NCI-H1417 treated with DMSO at 0.1 percent for 48 hours (cell line): Measurements from ENCODE around the gene EIF3I.

Experiments used
- DNase-seq: peaks from one replicate; lab custom pipeline; 2025; lab: John Stamatoyannopoulos, UW

Gene EIF3I

DNA sequence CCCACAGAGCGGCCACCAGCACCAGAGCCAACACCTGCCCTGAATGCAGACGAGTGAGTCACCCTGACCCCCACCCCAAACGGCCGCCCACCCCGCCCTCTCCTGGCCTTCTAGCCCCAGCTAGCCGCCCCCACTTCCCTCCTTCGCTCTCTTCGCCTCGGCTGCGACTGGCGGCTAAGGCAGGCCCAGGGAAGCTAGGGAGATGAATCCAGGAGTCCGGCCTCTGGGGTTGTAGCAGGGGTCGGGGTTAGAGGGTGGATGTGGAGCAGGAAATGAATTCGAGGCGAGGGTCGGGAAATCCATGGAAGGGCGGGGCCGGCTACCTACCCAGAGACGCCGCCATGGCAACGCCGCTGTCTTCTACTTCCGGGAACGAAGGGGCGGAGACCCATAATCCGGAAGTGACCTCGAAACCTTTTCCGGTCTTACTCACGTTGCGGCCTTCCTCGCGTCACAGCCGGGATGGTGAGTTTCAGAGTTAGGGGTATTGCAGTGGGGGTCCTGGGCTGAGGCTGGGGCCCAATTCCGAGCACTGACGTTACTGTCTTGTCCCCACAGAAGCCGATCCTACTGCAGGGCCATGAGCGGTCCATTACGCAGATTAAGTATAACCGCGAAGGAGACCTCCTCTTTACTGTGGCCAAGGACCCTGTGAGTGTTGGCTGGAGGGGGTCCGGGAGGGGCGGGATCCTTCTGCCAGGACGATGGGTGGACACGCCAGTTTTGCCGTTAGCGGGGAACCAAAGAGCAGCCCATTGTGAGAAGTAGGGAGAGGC is at the start of gene EIF3I, which contains the start of gene TMEM234:
Gene EIF3I (plus strand): TSS at position 428 of the 776 bp plus-strand sequence. CDS start 35 bp downstream, at position 463.
Gene TMEM234 (minus strand): TSS at position 374 of the 776 bp plus-strand sequence. CDS start 31 bp downstream, at position 343.
- DNase-seq, result peak; percentile 60

DNA sequence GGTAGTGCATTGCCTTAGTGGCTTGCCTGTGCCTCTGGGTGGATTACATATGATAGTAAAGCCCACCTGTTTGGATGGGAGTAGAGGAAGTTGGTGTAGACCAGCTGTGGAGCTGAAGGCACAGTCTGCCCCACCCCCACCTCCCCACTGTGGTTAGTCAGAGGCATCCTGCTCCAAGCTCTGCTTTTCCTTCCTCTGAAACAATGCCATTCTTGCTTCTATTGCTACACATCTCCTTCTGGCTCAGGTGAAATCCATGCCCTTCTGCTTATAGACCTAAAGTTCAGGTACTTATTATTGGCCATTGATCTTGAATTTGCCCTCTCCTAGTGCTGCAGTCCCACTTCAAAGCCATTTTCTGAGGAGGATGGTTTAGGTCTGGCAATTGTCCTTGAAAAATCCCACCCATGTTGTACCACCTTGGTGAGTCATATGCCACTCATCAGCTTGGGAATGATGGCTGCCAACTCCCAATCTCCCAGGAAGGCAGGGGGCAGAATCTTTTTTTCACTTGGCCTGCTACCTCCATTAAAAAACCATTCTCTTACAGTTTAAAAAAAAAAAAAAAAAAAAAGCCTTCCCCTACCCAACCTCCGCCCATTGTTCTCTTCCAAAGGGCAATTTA is 49.5 kb upstream of the EIF3I start:
- no peak for DNase-seq

DNA sequence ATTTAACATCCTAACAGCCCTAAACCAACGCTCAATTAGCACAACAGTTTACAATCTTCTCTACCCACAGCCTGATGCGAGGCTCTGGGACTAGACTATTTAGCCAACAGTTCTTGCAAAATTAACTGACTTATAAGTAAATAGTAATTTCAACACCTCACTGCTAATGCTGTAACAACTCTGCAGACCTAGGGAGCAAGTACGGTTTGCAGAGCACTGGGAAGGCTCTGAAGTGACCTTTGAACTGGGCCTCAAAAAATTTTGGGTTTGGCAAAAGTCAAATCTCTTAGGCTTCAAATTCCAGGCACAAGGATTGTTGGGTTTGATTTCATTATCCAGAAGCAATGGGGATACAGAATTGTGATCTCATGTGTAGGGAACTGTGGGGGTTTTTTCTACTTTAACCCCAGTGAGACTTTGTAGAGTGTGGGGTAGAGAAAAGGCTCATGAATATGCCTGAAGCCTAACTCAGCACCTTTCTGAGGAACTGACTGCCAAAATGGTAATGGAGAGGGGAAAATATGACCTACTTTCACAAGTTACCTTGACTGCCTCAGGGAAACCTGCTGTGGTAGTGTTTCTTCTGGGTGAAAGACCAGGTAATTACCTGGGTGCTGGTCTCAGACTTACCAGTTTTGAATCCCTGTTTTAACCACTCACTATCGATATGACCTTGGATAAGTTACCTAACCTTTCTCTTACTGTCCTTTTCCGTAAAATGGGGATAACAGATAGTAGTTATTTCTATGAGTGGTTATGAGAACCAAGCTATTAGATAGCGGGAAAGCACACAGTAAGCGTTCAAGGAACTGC is 43.6 kb upstream of the EIF3I start:
- DNase-seq, result no peak

DNA sequence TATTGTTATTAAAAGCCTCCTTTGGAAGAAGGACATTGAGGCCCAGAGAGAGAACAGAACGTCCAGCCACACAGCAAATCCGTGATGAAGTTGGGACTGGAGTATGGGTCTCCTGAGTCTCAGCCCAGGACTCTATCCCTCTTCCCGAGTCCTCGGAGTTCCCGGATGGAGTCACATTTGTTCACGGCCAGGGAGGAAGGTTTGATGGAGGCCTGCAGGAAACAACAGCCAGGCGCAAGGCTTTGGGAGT is 43.1 kb upstream of the EIF3I start:
- DNase-seq, result no peak

DNA sequence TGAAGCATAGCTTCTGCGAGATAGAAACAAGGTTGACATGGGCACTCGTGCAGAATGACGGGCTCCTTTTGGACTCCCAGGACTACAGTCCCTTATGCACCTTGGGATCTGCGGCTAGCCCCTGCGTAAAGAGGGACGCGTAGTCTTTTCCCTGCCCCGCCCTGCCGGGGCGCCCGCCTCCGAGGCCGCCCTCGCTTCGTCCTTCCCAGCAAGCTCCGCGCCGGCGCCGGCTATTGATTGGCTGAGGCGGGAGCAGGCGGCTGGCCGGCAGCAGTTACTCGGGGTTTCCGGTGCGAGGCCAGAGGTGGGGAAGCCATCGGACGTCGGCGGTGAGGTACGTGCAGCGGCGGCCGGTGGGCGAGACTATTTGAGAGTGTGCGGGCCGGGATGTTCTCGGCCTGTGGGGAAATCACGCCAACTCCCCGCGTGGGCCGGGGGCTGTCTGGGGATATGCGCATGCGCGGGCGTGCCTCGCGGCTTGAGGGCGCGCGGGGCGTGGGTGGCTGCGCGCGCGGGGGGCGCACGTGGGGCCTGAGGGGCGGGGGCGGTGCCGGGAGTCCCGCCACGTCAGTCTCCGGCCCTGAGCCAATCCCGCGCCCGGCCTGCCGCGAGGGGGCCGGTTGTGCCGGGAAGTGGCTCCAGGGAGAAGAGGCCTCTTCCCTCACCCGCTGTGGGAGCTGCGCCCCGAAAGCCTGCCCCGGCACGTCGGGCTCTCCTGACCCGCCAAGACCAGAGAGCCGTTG is 42.6 kb upstream of the EIF3I start, which contains the start of gene TXLNA:
Gene TXLNA (plus strand): TSS at position 233 of the 743 bp plus-strand sequence. CDS start 671 bp downstream, outside the sequence.
- peak; percentile 84 for DNase-seq

DNA sequence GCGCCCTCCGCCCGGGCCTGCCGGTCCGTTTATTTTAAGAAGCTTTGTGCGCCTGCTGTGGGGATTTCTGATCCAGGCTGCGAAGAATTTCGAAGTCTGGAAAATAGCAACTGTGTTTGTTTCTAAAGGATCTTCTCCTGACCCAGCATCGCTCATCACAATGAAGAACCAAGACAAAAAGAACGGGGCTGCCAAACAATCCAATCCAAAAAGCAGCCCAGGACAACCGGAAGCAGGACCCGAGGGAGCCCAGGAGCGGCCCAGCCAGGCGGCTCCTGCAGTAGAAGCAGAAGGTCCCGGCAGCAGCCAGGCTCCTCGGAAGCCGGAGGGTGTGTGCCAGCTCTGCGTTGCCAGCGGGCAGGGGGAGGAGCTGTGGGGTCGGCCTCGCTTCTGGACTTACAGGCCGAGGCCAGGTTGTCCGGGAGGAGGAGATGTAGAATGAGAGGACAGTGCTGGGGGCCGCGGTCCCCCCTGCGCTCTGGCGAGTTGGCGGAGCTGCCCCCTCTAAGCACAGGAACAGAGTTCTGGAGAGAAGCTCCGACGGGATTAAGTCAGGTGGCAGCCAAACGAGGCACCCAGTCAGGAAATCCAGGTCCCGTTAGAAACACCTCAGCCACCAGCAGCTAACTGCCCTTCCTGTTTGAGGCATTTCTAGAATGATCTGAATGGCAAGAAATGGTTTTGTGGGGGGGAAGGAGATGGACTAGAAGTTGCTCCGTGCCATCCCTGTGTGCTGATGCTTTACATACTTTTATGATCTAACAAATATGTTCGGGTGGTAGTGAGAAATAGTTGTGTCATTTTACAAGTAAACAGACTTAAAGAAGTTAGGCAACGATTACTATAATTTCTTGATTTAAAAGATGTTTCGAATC is 41.8 kb upstream of the EIF3I start:
- no peak for DNase-seq

DNA sequence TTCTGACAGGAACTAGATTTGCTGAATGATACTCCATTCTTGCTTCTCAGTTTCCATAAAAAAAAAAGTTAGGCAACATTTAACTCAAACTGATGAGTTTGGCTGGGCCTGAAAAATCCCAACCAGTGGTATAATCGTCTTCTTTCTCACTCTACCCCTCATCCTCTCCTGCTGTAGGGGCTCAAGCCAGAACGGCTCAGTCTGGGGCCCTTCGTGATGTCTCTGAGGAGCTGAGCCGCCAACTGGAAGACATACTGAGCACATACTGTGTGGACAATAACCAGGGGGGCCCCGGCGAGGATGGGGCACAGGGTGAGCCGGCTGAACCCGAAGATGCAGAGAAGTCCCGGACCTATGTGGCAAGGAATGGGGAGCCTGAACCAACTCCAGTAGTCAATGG is 41.1 kb upstream of the EIF3I start:
- no peak for DNase-seq

DNA sequence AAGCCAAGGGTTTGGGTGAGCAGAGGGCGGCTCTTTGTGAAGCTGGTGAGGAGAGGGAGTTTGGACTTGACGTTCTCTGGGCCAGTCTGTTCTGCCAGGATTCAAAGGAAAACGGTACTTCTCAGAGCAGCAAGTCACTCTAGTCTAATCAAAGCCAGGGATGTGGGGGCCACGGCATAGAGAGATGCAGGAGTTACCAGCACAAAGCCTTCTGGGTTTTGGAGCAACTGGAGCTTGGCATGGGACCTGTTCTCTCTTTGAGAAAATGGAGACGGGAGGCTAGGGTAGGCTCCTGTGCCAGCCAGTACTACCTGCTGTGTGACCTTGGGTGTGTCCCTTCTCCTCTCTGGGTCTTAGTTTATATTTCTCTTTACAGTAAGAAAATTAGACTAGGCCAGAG is 40.6 kb upstream of the EIF3I start:
- no peak for DNase-seq

DNA sequence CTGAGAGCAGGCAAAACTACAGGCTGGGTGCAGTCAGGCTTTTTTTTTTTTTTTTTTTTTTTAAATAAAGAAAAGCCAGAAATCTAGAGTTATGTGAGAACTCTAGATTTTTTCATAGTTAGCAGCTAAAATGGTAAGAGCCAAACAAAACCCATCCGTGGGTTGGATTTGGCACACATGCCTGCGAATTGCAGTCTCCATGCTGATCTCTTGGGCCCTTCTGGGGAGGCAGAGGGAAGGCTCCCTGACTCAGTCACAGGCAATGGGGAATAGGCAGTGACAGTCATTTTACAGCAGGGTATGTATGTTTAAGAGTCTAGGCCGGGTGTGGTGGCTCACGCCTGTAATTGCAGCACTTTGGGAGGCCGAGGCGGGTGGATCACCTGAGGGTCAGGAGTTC is 40.1 kb upstream of the EIF3I start:
- DNase-seq, result no peak

DNA sequence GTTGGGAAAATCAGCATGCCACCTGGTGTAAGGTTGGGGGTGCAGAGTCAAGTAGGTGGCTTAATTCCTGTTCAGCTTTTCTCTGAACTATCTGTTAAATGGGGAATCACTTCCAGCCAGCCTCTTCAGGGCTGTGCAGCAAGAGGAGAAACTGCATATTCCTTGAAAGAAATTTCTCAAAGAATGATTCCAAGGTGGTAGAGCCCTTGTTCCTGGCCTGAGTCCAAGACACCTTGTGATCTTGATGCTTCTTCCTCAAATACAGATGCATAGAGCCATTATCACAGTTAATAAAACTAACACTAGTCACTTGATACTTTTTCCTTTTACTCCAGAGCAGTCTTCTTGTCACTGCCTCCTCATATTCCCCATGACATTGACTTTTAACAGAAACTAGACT is 37.6 kb upstream of the EIF3I start:
- DNase-seq, result no peak

DNA sequence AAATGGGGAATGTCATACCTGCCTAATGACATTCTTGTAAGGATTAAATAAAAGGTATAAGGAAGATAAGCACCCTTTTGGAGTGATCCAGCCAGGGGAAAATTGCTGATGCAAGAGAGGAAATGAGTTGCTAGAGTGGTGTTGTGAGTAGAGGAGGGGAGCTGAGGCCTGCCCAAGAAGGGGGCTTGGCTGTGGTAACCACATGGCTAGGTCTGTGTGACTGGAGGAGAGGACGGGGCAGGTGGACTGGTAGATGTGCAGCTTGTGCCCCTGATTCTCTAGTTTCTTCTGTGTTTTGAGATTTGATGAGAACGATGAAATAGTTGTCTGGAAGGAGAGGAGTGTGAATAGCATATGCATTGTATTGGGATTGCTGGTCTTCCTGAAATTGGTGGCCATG is 36.1 kb upstream of the EIF3I start:
- no peak for DNase-seq

DNA sequence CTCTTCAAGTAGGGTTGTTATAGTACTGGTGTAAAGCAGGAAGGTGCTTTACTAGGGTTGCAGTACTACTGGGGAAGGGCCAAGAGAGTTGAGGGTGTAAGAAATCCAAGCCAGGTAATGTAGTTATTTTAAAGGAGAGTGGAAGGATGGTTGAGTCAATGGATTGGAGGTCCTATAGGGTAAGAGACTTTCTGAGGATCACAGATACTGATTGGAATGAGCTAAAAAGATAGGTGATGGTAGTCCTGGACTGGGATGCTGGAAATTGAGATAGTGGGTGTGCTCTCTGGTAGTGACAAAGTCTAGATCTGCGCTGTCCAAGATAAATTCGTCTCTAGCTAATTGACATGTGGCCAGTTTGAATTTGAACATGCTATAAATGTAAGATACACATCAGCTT is 35.7 kb upstream of the EIF3I start:
- DNase-seq, result no peak

DNA sequence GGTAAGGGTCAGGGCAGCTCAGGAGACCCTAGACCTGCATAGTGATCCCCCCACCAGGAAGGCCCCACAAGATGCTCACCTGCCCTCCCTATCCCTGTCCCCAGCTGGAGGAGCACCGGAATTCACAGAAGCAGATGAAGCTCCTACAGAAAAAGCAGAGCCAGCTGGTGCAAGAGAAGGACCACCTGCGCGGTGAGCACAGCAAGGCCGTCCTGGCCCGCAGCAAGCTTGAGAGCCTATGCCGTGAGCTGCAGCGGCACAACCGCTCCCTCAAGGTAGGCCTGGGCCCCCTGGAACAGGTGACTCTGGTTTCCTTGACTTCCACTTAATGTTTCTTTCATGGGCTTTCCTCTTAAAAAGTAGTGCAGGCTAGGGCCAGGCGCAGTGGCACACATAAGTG is 34.4 kb upstream of the EIF3I start:
- no peak for DNase-seq

DNA sequence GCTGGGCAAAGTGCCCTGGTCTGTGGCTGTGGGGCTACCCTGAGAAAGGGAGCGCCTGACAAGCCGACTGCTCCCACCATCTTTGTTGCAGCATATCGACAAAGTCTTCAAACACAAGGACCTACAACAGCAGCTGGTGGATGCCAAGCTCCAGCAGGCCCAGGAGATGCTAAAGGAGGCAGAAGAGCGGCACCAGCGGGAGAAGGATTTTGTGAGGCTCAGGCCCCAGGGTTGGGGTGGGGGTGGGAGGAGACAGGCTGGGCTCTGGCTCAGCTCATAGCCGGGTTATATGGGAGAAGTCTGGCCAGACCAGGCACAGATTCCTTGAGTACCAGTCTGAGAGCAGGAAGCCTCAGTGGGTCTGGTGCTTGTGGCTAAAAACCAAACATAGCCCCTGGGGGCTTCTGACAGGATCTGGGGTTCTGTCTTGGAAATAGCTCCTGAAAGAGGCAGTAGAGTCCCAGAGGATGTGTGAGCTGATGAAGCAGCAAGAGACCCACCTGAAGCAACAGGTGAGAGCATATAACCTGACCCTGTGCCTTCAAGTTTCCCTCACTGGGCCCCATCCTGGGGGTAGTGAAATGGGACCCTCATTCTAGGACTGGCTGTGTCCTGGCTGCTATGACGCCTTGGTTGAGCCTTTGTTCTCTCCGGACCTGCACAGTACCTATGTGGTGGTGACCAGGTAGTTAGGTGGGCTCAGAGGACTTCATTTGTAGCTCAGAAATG is 29.8 kb upstream of the EIF3I start:
- no peak for DNase-seq

DNA sequence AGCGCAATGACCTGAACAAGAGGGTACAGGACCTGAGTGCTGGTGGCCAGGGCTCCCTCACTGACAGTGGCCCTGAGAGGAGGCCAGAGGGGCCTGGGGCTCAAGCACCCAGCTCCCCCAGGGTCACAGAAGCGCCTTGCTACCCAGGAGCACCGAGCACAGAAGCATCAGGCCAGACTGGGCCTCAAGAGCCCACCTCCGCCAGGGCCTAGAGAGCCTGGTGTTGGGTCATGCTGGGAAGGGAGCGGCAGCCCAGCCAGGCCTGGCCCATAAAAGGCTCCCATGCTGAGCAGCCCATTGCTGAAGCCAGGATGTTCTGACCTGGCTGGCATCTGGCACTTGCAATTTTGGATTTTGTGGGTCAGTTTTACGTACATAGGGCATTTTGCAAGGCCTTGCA is 27.2 kb upstream of the EIF3I start:
- DNase-seq, result no peak

DNA sequence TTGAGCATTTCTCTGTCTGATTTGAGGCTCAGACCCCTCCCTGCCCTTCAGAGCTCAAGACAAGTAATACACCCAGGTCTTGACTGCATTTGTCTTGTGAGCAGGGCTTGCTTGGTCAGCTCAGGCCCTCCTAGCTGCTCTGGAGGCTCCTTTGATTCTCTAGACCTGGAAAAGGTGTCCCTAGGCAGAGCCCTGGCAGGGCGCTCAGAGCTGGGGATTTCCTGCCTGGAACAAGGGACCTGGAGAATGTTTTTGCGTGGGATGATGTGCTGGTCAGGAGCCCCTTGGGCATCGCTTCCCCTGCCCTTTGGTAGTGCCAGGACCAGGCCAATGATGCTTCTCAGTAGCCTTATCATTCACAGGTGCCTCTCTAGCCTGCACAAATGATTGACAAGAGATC is 26.7 kb upstream of the EIF3I start:
- no peak for DNase-seq

DNA sequence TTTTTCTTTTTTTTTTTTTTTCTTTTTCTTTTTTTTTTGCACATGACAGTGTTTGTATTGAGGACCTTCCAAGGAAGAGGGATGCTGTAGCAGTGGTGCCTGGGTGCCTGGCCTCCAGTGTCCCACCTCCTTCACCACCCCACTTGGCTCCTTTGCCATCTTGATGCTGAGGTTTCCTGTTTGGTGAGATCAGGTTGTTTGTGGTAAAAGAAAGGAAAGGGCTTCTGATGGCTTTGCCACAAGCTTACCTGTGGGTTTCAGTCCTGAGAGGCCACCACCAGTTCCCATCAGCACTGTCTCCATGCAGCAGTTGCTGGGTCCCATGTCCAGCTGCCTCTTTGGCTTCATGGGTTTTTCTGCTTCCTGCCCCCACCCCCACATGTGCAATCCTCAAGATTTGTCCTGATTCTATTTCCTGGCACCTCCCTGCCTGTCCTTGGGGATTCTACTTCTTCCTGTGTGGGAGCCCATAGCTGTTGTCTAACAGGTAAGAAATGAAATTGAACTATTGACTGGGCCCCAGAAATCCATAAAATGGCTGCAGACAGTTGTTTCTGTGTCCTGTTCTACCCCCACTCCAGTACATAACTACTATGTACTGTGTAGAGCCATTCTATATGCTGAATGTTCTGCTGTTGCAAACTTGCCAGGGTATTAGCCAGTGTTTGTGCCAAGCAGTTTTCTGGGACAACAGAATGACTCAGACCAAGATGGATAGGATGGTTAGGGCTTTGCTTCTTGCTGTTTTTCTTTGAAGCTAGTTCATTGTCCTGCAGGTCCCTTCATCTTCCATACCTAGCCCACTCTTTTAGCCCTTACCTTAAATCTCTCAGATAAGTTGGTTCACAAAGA is 26.0 kb upstream of the EIF3I start:
- no peak for DNase-seq

DNA sequence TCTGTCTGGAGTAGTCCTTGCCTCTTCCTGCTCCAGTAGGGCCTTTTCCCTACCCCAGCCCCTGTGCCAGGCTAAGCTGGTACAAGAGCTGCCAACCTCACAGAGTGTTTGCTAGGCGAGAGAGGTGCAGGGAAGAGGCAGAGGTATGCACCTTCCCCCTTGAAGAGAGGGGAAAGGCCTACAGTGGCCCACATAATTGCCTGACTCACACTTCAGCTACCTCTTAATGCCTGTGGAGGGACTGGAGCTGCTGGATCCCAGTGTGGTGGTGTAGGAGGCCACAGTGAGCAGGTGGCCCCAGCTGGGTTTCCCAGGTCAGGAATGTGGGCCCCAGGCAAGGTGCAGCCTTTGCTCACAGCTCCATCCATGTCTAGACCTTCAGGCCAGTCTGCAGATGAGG is 25.1 kb upstream of the EIF3I start:
- no peak for DNase-seq

DNA sequence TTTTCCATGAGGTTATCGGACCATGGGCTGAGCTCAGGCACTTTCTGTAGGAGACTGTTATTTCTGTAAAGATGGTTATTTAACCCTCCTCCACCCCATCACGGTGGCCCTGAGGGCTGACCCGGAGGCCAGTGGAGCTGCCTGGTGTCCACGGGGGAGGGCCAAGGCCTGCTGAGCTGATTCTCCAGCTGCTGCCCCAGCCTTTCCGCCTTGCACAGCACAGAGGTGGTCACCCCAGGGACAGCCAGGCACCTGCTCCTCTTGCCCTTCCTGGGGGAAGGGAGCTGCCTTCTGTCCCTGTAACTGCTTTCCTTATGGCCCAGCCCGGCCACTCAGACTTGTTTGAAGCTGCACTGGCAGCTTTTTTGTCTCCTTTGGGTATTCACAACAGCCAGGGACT is 24.4 kb upstream of the EIF3I start:
- no peak for DNase-seq
